HG03460 (cell line): ENCODE data around the gene KPNA1.
A peak's percentile ranks its signal among the peaks of the same experiment; 100 is the strongest.
"Not testable (repeated sequence)": the region's sequence is repeated elsewhere in the genome, so short reads cannot be mapped to it uniquely, and the experiment has no call there.

Source experiments
- ATAC-seq: cut with Tn5 transposase; IDR thresholded peaks from one replicate; pipeline ENCODE4 v1.9.1; 2021; ENCODE audit not compliant: unreplicated experiment

The KPNA1 gene

DNA sequence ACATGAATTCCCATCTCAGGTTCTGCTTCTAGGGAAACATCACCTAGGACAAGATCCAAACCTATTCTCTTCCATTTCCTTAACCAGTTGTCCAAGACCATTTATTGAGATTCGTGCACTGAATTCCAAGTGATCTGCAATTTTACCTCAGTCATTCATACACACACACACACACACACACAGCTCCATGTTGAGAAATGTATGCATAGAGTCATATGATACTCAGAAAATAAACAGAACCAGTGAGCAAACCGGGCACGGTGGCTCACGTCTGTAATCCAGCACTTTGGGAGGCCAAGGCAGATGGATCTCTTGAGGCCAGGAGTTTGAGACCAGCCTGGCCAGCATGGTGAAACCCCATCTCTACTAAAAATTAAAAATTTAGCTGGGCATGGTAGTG lies 6.1 kb upstream of the KPNA1 start:
- no peak for ATAC-seq

DNA sequence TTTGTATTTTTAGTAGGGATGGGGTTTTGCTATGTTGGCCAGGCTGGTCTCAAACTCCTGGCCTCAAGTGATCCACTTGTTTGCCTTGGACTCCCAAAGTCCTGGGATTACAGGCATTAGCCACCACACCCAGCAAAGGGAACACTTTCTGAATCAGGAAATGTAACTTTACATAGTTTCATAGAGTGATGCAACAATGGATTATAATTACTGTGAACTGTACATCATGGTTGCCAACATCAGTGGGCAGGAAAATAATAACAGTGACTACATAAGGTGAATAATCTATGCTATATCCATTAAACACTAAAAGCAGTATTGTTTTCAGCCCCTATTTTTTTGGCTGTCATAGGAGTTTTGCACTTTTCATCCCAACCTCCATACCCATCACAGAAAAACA lies 5.0 kb upstream of the KPNA1 start:
- no peak for ATAC-seq

DNA sequence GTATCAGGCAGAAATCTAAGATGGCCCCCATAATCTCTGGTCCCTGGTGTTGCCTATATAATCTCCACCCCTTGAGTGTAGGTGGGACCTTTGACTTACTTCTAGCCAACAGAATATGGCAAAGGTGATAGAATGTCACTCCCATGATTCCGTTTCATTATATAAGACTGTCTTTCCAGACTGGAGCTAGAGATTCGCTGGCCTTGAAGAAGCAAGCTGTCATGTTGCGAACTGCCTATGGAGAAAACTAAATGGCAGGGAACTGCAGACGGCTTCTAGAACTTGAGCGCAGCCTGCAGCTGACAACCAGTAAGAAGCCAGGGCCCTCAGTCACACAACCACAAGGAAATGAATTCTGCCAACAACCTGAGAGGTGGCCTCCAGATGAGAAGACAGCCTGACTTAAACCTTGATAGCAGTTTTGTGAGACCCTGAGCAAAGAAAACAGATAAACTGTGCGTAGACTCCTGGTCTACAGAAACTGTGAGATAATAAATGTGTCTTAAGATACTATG lies 2.2 kb upstream of the KPNA1 start:
- no peak for ATAC-seq

DNA sequence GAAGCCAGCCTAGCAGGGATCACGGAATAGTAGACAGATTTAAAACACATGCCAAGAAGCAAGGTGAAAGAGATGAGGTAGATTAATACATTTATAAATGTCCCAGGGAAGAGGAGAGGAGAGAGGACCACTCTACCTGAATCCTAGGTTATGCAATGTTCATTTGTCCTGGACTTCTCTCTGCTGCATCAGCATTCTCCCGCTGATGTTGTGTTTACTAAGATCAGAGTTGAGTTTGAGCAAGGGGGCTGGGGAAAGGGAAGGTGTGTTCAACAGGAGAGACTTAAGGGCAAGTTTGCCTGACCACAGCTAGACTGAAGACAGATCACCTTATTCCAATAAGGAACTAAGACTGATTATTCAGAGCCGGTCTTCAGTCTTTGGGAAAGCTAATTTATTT lies 1.1 kb upstream of the KPNA1 start:
- ATAC-seq, result no peak

DNA sequence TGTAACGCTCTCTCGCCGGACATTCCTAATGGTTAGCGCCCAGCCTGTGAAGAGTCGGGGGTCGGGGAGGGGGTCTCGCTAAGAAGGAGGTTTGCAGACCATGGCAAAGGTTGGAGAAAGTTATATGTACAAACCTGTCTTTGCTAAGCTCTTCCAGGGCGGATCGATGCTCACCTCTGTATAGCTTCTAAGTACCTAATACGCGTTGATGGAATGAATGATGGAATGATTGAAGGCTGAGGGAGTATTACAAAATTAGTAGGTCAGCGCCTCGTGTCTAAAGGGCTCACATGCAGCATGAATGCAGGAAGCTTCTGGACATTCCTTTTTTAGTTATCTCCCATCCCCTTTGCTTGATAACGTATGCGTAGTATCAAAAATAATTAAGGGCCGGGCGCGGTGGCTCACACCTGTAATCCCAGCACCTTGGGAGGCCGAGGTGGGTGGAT lies 305 bp upstream of the KPNA1 start:
- peak; percentile 1 for ATAC-seq

DNA sequence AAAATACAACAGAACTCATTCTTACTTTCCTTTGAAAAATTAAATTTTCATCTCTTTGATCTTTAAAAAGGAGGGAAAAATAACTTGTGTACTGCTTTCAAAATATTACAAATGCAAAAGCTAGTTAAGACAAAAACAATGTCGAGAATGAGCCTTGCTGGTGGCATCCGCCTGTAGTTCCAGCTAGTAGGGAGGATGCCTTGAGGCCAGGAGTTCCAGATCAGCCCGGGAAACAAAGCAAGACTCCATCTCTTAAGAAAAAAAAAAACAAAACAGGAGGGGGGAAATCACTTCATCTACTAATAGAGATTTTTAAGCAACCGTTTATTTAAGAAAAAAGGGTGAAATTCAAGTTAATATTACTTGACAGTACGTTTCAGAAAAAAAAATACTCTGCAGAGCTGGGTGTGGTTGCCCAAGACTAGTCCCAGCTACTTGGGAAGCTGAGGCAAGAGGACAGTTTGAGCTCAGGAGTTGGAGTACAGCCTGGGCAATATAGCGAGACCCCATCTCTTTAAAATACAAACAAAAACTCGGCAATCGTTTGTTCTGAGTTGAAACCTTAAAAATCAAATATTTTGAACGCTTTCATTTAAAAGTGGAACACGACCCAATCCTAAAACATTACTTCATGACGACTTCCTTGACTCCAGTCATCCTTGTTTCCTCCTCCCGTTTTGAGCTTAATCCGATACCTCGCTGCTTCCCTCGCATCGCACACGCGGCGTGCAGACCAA lies 1.2 kb downstream of the KPNA1 start:
- ATAC-seq, result no peak

DNA sequence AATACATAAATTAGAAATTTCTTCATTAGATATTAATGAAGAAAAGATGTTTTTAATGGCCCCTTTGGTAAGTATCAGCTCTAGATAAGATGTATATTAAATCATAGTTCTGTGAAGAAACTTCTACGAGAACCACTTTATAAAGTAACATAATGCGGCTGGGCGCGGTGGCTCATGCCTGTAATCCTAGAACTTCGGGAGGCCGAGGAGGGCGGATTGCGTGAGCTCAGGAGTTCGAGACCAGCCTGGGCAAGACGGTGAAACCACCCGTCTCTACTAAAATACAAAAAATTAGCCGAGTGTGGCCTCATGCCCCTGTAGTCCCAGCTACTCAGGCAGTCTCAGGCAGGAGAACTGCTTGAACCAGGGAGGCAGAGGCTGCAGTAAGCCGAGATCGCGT lies 2.5 kb downstream of the KPNA1 start:
- ATAC-seq, result no peak

DNA sequence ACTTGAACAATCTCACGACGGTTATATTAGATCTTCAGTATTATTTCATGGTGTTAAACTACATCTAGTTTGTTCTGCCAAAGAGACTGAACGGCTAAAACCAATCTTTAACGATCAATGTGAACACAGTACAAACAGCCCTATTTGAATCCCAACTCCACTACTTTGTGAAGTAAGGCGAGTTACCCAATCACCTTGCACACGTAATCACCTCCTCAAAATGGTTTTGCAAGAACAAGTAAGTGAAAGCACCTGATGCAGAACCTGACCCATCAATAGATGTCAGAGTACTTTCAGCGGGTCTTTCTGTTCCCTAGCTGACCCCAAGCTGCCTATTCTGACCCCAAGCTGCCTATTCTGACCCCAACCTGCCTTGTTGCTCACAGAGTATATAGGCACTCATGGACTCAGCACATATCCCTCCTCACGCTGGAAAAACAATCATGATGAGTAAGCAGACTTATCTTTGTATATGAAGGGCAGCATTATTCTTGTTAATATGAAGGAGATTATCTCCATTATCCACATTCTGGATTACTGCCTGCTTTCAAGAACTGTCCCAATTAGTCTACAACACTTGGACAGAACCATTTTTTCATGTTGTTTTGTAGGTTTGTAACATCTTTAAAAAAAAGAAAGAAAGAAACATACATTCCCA lies 3.7 kb downstream of the KPNA1 start:
- no peak for ATAC-seq

DNA sequence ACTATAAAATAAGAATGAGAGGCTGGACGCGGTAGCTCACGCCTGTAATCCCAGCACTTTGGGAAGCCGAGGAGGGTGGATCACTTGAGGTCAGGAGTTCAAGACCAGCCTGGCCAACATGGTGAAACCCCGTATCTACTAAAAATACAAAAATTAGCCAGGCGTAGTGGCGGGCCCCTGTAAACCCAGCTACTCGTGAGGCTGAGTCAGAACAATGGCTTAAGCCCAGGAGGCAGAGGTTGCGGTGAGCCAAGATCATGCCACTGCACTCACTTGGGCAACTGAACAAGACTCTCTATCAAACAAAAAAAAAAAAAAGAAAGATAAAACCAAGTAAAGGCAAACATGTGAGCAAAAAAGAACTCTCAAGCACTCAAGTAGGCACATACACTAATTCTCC lies 5.8 kb downstream of the KPNA1 start:
- not testable (repeated sequence) for ATAC-seq

DNA sequence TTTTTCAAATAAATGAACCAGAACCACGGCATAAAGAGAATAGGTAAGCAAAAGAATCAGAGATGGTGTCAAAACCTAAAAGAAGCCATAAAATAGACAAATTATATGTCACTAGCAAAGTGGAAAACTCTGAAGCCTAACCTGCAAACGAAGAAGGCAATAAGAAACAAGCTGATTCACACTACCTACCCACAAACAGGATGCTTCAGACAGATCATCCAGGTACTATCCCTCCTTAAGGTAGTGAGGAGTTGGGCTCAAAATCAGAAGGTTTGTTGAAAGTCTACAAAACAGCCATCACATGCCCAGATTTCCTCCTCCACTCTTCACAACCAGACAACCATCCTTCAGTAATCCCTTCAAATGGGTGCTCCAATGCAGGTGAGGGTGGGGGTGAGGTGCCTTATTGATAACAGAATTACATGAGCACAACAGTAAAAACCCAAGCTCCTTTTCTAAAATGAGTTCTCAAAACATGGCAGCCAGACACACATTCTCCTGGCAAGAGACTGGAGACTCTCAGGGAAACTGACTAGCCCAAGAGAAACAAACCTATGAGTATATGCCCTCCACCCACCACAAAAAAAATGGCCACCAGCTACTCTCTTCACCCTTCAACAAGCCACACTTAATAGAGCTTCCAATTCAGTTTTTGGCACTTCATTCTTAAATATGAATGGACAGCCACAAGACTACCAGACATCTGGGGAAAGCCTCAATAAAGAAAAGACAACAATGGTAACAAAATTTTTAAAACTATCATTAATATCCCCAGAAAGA lies 6.4 kb downstream of the KPNA1 start:
- no peak for ATAC-seq

DNA sequence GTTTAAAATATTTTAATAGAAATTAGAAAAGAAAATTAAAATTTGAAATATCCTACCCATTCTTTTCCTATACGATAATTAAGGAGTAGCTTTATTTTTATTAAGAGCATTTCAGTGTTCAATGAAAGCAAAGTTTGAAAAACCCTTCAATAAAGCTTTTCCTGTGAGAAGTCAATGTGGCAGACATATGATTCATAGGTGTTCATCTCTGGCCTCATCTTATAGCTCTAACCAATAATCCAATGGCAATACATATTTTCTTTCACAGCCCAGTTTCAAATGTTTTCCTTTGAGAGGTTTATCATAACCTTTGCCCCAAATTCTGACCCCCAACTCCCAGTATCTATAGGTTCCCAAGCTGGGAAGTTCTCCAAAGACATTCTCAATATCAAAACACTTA lies 8.3 kb downstream of the KPNA1 start:
- ATAC-seq, result no peak

DNA sequence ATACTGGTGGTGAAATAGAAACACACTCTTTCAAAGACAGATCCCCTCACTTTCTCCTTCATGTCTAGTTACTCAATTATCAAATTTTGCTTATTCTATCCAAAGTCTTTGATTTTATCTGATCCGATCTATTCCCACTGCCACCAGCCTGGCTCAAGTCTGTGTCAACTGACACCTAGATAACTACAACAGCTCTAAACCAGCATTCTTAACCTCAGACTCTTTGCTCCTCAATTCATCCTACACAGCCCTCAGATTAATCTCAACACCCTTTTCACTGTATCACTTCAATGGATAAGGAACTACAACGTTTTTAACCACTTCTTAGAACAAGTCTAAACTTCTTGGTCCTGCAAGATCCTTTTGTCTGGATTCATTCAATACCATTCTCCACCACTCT lies 9.1 kb downstream of the KPNA1 start:
- no peak for ATAC-seq

DNA sequence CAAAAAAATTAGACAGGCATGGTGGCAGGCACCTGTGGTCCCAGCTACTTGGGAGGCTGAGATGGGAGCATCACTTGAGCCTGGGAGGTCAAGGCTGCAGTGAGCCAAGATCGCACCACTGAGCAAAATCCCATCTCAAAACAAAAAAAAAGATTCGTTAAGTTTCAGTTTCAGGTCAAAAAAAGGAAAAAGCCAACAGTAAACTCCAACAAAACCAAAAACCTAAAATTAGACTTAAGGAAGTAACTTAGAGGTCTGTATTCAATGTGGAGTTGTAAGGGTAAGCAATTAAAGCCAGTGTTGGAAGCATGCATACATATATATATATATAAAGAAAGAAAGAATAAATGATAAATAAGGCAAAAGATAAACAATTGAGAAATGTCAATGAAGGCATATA lies 11.8 kb downstream of the KPNA1 start:
- no peak for ATAC-seq

DNA sequence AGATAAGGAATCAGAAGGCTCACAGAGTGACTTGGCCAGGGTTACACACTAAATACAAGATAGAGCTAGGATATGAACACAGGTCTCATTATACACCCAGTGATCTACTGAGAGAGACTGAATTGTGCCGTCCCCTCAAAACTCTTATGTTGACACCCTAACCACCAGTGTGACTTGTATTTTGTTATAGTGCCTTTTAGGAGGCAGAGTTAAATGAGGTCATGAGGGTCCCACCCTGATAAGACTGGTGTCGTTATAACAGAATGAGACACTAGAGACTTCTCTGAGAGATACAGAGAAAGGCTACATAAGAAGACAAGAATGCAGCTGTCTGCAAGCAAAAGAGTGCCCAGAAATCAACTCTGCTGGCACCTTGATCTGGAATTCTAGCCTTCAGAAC lies 12.6 kb downstream of the KPNA1 start:
- ATAC-seq, result no peak

DNA sequence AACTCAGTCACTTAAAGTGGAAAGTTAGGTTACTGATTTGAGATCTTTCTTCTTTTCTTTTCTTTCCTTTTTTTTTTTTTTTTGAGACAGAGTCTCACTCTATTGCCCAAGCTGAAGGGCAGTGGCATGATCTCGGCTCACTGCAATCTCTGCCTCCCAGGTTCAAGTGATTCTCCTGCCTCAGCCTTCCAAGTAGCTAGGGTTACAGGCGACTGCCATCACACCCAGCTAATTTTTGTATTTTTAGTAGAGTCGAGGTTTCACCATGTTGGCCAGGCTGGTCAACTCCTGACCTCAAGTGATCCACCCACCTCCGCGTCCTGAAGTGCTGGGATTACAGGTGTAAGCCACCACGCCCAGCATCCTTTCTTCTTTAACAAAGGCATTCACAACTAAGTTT lies 13.8 kb downstream of the KPNA1 start:
- ATAC-seq, result not testable (repeated sequence)

DNA sequence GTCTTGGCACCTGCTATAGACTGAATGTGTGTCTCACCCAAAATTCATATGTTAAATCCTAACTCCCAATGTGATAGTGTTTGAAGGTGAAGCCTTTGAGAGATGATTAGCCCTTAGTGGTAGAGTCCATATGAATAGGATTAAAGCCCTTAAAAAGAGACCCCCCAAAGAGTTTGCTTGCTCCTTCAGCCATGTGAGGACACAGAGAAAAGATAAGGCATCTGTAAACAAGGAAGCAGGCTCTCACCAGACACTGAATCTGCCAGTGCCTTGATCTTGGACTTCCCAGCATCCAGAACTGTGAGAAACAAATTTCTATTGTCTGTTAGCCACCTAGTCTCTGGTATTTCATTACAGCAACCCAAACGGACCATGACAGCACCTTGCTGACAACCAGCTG lies 16.6 kb downstream of the KPNA1 start:
- ATAC-seq, result no peak

DNA sequence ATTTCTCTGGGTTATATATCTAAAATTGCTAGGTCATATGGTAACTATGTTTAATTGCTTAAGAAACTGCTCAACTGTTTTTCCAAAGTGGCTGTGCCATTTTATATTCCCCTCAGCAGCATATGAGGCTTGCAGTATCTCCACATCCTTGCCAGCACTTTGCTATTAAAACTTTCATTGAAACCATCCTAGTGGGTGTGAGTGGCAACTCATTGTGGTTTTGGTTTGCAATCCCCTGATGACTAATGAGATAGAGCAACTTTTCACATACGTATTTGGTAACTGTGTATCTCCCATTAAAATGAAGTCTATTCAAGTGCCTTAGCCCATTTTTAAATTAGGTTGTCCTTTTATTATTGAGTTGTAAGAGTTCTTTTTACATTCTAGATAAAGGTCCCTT lies 17.3 kb downstream of the KPNA1 start:
- ATAC-seq, result peak; percentile 87

DNA sequence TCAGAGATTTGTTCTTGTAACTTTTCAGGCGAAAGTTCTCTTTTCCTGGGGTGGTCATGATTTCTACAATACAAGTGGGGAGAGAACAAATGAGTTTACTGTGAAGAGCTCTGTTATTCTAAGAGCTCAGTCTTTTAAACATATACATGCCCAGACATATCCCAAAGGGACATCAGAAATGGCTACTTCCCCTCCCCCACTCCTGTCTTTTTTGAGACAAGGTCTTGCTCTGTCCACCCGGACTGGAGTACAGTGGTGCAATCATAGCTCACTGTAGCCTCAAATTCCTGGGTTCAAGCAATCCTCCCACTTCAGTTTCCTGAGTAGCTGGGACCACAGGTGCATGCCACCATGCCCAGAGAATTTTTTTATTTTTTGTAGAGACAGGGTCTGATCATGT lies 18.2 kb downstream of the KPNA1 start:
- no peak for ATAC-seq

DNA sequence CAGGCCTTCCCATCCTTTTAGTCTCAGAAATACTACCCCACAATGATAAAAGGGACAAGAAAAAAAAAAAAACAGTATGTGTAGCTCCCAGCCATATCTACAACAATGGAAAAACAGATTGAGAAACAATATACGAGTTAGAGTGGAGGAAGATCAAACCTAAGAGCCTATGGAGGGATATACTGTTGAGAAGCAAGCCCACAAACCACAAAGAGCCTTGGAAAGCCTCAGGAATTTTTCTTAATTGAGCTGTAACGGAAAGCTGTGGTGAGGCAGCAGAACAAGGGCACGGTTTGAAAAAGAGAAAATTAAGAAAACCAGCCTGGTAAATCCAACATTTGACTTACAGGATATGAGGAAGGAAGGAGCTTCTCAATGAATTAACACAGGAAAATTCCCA lies 21.4 kb downstream of the KPNA1 start:
- no peak for ATAC-seq

DNA sequence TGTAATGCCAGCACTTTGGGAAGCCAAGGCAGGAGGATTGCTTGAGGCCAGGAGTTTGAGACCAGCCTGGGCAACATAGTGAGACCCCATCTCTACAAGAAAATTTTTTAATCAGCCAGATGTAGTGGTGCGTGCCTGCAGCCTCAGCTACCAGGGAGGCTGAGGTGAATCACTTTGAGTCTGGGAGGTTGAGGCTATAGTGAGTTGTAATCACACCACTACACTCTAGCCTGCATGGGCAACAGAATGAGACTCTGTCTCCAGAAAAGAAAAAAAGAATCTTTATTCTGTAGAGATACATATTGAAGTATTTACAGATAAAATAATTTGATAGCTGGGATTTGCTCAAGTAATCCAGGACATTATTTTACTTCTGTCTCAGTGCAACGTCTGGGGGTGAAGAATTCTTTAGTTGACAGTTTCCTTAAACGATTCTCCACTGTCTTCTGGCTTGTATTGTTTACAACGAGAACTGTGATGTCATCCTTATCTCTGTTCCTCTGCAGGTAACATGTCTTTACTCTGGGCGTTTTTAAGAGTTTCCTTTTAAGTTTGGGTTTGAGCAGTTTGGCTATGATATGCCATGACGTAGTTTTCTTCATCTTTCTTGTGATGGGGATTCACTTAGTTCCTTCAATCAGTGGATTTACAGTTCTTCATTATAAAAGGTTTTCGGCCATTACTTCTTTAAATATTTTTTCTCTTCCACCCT lies 26.3 kb downstream of the KPNA1 start:
- no peak for ATAC-seq

DNA sequence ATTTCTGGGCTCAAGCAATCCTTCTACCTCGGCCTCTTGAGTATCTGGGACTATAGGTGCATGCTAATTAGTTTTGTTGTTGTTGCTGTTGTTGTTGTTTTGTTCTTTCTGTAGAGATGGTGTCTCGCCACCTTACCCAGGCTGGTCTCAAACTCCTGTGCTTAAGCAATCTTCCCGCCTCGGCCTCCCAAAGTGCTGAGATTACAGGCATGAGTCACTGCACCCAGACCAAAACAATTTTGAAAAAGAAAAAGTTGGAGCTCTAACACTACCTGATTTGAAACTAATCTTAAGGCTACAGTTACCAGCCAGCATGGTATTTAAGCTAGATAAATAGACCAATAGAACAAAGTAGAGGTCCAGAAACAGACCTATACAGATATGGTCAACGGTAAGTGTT lies 29.8 kb downstream of the KPNA1 start:
- ATAC-seq, result no peak
